Coronary artery (tissue), 2 donors: ENCODE measurements around the gene RNF41.
"Not testable (repeated sequence)": the region's sequence is repeated elsewhere in the genome, so short reads cannot be mapped to it uniquely, and the experiment has no call there.

ENCODE experiments used
- DNase-seq: peaks from one replicate; pipeline ENCODE4 v3.0.0-alpha.2; 2017; ENCODE audit warnings: low spot score
- H3K27ac ChIP-seq, 2 donors: fragments of 200-600 bp; sonication (generic); one replicate each; pipeline ENCODE4 v1.5.1; 2016 to 2019
- H3K4me3 ChIP-seq: fragments of 200-600 bp; sonication (generic); 2 replicates; pipeline ENCODE4 v1.5.1; 2016; ENCODE audit warnings: mild to moderate bottlenecking, moderate library complexity
- TF ChIP-seq, protein P1 (sequence below): fragments of 200-600 bp; sonication (generic); IDR thresholded peaks from one replicate; pipeline ENCODE4 v1.5.1; 2019; ENCODE audit warnings: antibody characterized with exemption

Gene RNF41

DNA sequence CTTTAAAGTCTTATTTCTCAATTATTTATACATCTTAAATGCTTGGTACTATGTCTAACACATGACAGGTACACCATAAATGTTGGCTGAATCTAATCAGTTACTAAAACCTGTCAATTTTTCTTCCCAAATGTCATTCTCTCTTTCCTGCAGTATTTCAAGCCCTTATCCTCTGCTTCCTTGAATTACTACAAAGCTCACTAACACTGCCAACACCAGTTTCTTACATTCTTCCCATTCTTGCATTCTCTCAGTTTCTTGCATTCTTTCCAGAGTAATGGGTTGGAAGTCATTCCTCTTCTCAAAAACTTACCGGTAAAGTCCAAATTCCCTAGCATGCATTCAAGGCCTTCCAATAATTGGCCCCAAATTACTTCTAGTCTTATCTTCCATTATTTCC, 22.9 kb downstream of the RNF41 start:
- TF ChIP-seq, protein P1, sequence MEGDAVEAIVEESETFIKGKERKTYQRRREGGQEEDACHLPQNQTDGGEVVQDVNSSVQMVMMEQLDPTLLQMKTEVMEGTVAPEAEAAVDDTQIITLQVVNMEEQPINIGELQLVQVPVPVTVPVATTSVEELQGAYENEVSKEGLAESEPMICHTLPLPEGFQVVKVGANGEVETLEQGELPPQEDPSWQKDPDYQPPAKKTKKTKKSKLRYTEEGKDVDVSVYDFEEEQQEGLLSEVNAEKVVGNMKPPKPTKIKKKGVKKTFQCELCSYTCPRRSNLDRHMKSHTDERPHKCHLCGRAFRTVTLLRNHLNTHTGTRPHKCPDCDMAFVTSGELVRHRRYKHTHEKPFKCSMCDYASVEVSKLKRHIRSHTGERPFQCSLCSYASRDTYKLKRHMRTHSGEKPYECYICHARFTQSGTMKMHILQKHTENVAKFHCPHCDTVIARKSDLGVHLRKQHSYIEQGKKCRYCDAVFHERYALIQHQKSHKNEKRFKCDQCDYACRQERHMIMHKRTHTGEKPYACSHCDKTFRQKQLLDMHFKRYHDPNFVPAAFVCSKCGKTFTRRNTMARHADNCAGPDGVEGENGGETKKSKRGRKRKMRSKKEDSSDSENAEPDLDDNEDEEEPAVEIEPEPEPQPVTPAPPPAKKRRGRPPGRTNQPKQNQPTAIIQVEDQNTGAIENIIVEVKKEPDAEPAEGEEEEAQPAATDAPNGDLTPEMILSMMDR, result no peak

DNA sequence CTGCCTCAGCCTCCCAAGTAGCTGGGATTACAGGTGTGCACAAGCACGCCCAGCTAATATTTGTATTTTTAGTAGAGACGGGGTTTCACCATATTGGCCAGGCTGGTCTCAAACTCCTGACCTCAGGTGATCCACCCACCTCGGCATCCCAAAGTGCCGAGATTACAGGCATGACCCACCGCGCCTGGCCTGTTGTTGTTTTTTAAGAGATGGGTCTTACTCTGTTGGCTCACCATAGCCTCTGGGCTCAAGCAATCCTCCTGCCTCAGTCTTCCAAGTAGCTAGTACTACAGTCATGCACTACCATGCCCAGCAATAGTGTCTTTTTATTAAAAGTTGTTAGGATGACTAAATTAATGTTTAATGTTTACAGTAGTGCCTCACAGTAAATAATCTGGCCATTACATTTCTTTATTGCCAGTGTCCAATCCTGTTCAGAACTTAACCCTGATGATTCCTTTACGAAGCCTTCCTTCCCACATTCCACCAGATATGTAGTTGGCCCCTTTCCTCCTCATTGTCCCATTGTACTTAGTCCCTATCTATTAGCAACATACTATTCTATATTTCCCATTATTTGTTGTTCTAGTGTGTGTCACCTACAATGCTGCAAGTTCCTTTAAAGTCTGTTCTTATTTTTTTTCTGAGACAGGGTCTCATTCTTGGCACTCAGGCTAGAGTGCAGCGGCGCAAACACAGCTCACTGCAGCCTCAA, 23.6 kb downstream of the RNF41 start:
- DNase-seq, result no peak
- Histone ChIP-seq H3K27ac (peak overlapping the region in 1 of 2 donors; percentile 5), H3K4me3 (no peak overlapping the region)
- TF ChIP-seq, protein P1, result no peak

More for the DNA sequence above, 22.9 kb downstream of the RNF41 start:
- DNase-seq, result no peak
- Histone ChIP-seq H3K4me3 (no peak overlapping the region), H3K27ac (no peak overlapping the region)

DNA sequence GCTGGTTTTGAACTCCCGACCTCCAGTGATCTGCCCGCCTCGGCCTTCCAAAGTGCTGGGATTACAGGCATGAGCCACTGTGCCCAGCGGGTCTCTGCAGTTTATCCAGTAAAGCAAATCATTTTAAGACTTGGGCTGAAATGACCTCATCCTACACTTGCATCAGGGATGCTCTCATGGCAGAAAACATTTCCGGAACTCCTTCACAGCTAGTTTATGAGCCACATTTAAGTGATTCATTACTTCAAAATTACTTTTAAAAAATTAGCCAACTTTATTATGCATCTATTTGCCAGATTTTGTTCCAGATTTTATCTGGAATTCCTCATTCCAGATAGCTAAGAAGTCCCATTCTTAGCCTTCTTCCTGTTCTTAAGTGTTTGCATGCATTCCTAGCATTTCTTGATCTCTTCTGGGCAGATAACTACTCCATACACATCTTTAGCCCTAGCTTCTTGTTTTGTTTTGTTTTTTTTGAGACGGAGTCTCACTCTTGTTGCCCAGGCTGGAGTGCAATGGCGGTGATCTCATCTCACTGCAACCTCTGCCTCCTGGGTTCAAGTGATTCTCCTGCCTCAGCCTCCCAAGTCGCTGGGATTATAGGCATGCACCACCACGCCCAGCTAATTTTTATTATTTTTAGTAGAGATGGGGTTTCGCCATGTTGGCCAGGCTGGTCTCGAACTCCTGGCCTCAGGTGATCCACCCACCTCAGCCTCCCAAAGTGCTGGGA, 24.7 kb downstream of the RNF41 start:
- not testable (repeated sequence) for DNase-seq, H3K4me3 ChIP-seq
- H3K27ac ChIP-seq, result peak overlapping the region in 1 of 2 donors; percentile 66

DNA sequence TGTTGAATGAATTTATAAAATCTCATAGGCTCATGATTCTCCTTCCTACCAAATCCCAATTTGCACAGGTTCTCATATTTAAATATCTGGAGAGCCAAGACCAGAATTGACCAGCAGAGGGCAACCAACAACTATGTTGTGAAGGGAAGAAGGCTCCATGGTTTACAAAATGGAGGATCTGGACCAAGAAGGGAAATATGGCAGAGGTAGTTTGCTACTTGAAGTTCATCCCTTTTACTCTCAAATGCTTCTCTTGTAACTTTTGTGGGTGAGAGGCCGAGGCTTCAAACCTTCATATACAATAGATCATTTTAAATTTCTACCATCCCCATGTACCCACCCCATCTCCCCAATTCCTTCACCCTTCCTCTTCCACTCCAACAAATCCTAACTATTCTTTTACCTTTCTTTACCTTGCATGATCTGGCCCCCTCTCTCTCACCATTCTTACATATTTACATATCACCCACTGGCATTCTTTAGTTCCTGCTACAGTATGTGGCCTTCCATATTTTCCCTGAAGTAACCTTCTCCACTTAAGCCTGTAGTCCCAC, 28.6 kb downstream of the RNF41 start:
- no peak overlapping the region for H3K4me3 ChIP-seq

DNA sequence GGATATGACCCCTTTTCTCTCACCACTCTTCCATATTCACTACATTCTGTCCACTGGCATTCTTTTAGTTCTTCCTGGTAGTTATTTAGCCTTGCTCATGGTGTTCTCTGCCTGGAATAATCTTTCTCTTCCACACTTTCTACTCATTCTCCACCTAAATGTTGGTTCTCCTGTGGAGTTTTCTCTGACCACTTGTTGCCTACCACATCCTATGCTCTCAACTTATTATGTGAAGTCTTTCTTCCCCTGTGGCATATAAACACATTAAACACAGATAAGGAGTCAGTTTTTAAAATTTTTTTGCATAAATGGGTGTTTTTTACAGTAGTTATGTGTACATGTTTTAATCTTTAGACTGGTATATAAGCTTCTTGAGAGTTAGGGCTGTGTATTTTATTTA, 29.1 kb downstream of the RNF41 start:
- TF ChIP-seq, protein P1, result no peak
- DNase-seq, result no peak
- Histone ChIP-seq H3K27ac (no peak overlapping the region), H3K4me3 (no peak overlapping the region)

More for the DNA sequence above, 28.6 kb downstream of the RNF41 start:
- DNase-seq, result no peak
- TF ChIP-seq, protein P1, result peak; percentile 48
- peak overlapping the region in 1 of 2 donors; percentile 12 for H3K27ac ChIP-seq

DNA sequence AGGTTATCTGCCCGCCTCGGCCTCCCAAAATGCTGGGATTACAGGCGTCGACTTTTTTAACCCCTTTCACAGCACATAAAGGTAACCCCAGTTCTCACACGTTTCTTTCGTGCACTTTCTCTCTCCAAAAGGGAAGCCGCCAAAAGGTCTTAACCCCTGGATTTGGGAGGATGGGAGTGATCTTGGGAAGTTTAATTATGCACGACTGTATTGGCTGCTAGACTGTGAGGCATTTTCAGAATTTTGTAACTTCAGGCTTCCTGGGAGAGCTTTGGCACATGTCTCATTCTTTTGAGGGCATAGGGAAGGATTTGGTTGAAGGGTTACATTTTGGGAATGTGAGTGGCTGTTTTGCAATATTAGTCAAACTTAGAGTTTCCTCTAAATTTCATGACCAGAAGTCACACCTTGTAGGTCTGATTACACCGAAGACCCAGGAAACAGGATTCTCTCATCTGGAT, 31.0 kb downstream of the RNF41 start:
- Histone ChIP-seq H3K27ac (peak overlapping the region; percentile 89 to 95), H3K4me3 (peak overlapping the region; percentile 86)
- TF ChIP-seq, protein P1, result no peak
- DNase-seq, result no peak

DNA sequence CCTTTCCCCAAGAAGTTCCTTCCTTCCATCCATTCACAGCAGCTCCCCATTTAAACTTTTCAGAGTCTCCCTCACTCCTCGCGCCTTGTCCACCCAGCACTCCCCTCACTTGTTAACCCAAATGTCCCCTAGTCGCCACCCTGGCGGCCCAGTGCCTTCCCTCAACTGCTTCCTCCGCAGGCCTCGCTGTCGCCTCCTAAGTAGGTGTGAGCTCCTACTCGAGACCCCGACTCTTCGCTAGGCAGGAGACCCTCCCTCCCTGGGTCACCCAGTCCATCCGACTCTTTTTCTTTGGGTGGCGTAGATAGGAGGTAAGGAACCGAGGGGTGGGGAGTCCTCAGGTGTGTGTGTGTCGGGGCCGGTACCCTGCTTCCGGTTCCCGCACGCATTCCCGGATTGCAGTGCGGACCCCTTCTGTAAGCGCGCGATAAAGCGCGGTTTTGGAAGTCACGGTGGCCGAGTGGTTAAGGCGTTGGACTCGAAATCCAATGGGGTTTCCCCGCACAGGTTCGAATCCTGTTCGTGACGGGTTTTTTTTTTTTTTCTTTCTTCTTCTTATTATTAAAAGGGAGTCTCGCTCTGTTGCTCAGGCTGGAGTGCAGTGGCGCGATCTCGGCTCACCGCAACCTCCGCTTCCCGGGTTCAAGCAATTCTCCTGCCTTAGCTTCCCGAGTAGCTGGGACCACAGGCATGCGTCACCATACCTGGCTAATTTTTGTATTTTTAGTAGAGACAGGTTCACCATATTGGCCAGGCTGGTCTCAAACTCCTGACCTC, 31.6 kb downstream of the RNF41 start:
- H3K4me3 ChIP-seq, result peak overlapping the region; percentile 86
- peak overlapping the region; percentile 89 to 95 for H3K27ac ChIP-seq
- TF ChIP-seq, protein P1, result peak; percentile 17
- DNase-seq, result peak; percentile 89
